SK-N-MC (cell line): ENCODE measurements around the gene PIK3R1.
"Not testable (repeated sequence)": the region's sequence is repeated elsewhere in the genome, so short reads cannot be mapped to it uniquely, and the experiment has no call there.

ENCODE experiments used
- DNase-seq: peaks from one replicate; pipeline ENCODE4 v3.0.0-alpha.2; 2011; ENCODE audit warnings: low read depth, low spot score
- H3K27ac ChIP-seq: fragments of 200-600 bp; sonication (generic); 2 replicates; pipeline ENCODE4 v1.5.1; 2016; ENCODE audit warnings: mixed run types
- H3K36me3 ChIP-seq: fragments of 200-600 bp; sonication (generic); 2 replicates; pipeline ENCODE4 v1.6.1; 2017; ENCODE audit warnings: antibody characterized with exemption, low read length, mixed read lengths; ENCODE audit not compliant: insufficient read depth
- H3K4me3 ChIP-seq: fragments of 200-600 bp; sonication (generic); 2 replicates; pipeline ENCODE4 v1.5.1; 2016
- H3K9ac ChIP-seq: fragments of 200-600 bp; sonication (generic); 2 replicates; pipeline ENCODE4 v1.8.0; 2017; ENCODE audit warnings: mixed run types, mixed read lengths; ENCODE audit not compliant: insufficient read length
- H3K9me3 ChIP-seq: fragments of 200-600 bp; sonication (generic); 2 replicates; pipeline ENCODE4 v1.6.1; 2017; ENCODE audit warnings: low read depth, mild to moderate bottlenecking, antibody characterized with exemption, low read length, moderate library complexity, mixed read lengths
- EZH2 ChIP-seq: fragments of 200-600 bp; sonication (generic); IDR thresholded peaks from one replicate; pipeline ENCODE4 v1.6.1; 2017; ENCODE audit warnings: antibody characterized with exemption
- FOXP2 ChIP-seq: optimal IDR thresholded peaks from 2 replicates; pipeline ENCODE3; 2011; ENCODE audit warnings: mild to moderate bottlenecking, moderate library complexity; ENCODE audit not compliant: insufficient read depth; ENCODE audit errors: extremely low read length, control extremely low read depth
- POLR2AphosphoS5 ChIP-seq: IDR thresholded peaks from 2 replicates; pipeline ENCODE4 v1.6.1; 2012; ENCODE audit warnings: mild to moderate bottlenecking, low read depth, low read length, borderline replicate concordance

PIK3R1 gene

GRCh38 chr5:68200288-68200687 lies 15.3 kb upstream of the PIK3R1 start:
- no peaks in the 10 kb centered on the region for H3K36me3 ChIP-seq
- DNase-seq = no peak
- H3K9ac ChIP-seq = no peak overlapping the region
- no peak overlapping the region for H3K4me3 ChIP-seq
- H3K27ac ChIP-seq = no peak overlapping the region
- TF ChIP-seq EZH2 (no peak), POLR2AphosphoS5 (no peak), FOXP2 (no peak)
- H3K9me3 ChIP-seq = no peaks in the 10 kb centered on the region

DNA sequence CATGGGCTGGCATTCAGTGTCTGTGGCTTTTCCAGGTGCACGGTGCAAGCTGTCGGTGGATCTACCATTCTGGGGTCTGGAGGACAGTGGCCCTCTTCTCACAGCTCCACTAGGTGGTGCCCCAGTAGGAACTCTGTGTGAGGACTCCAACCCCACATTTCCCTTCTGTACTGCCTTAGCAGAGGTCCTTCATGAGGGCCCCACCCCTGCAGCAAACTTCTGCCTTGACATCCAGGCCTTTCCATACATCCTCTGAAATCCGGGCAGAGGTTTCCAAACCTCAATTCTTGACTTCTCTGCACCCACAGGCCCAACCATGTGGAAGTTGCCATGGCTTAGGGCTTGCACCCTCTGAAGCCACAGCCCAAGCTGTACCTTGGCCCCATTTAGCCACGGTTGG lies 4.9 kb upstream of the PIK3R1 start:
- H3K9ac ChIP-seq, H3K27ac ChIP-seq, DNase-seq, H3K36me3 ChIP-seq, H3K4me3 ChIP-seq, H3K9me3 ChIP-seq: not testable (repeated sequence)

DNA sequence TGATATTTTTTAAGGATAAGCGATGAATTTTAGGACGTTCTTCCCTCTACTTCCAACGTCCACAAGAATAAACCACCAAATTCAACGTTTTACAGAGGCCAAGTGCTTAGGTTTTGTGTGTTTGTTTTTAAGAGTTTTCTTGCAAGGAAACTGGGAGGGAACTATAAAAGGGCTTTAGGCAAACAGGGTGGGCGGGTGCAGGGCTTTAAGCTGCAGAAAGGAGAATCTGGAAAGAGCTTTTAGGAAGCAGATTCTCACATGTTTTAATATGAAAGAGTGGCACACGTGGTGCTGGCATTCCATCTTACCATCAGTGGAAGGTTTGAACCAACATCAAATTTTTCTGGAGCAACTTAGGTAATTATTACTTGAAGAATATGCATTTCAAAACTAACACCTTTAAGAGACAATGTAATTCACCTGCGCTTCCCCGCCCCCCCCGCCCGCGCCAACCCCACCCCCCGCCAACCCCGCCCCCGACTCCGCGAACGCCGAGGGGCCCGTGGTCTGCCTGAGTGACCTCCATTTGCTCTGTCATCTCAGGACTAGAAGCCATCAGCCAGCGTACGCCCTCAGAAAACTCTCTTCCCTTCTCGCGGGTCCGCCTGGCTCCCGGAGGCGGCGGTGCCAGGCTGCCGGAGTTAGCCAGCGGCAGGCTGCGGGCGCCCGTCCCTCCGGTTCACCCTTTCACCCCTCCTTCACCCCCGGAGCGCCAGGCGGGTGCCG lies 911 bp upstream of the PIK3R1 start:
- peak overlapping the region; percentile 78 for H3K9ac ChIP-seq
- peak overlapping the region; percentile 83 for H3K4me3 ChIP-seq
- peaks cover 5% of the 10 kb centered on the region for H3K36me3 ChIP-seq
- no peaks in the 10 kb centered on the region; the same call in 1 of the 2 replicates for H3K9me3 ChIP-seq
- no peak for TF ChIP-seq EZH2
- H3K27ac ChIP-seq = peak overlapping the region; percentile 44; the same call in 1 of the 2 replicates
- DNase-seq = no peak

GRCh38 chr5:68215898-68216244 lies 315 bp downstream of the PIK3R1 start:
- H3K9me3 ChIP-seq = no peaks in the 10 kb centered on the region
- H3K9ac ChIP-seq = peak overlapping the region; percentile 73
- no peak for TF ChIP-seq POLR2AphosphoS5
- TF ChIP-seq EZH2 = no peak
- no peak for TF ChIP-seq FOXP2
- peak overlapping the region; percentile 40; the same call in 1 of the 2 replicates for H3K27ac ChIP-seq
- no peak for DNase-seq
- peak overlapping the region; percentile 83 for H3K4me3 ChIP-seq
- peaks cover 18% of the 10 kb centered on the region for H3K36me3 ChIP-seq

DNA sequence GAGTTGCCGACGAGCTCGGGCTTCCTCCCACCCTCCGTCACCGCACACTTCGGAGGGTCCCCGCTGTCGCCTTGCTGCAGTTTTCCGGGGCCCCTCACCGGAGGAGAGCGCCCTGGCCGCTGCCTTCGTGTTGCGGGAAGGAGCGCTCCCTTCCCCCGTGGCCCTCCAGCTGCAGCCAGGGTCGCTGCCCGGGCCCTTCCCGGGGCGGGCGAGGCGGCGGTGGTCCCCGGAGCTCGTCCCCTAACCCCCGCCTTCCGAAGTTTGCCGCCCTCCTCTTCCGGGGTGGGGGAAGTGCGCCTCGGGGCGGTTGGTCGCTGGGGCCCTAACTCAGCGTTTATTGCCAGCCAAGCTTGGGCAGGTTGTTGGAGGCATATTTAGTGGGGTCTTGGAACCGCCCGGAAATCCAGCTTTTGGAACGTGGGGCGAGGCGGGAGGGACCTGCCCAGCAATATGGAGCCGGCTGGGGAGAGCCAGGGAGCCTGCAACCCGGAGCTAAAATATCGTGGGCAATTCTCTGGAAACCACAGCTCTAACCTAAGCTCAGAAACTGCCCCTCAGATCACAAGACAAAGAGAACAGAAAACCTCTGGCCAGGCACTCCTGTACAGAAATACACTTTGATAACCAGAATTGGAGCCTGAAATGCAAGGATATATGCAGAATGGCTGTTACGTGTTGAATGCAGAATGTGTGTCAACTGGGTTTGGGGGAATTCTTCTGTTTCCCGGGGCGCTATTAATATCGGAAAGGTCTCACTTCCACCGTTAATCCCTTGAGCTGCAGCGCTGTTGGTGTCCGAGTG lies 890 bp downstream of the PIK3R1 start:
- H3K9ac ChIP-seq = peak overlapping the region; percentile 73
- peak; percentile 60 for TF ChIP-seq POLR2AphosphoS5
- TF ChIP-seq FOXP2 = no peak

GRCh38 chr5:68217047-68217355 lies 1.4 kb downstream of the PIK3R1 start:
- peak overlapping the region; percentile 40; the same call in 1 of the 2 replicates for H3K27ac ChIP-seq
- peak overlapping the region; percentile 83 for H3K4me3 ChIP-seq
- peak overlapping the region; percentile 73 for H3K9ac ChIP-seq
- no peaks in the 10 kb centered on the region for H3K9me3 ChIP-seq
- DNase-seq = no peak
- TF ChIP-seq FOXP2 (no peak), EZH2 (no peak)
- H3K36me3 ChIP-seq = peaks cover 22% of the 10 kb centered on the region

More for the DNA sequence above, 890 bp downstream of the PIK3R1 start:
- Histone ChIP-seq H3K4me3 (peak overlapping the region; percentile 83), H3K36me3 (peaks cover 22% of the 10 kb centered on the region), H3K27ac (peak overlapping the region; percentile 40; the same call in 1 of the 2 replicates), H3K9me3 (no peaks in the 10 kb centered on the region)
- no peak for DNase-seq

DNA sequence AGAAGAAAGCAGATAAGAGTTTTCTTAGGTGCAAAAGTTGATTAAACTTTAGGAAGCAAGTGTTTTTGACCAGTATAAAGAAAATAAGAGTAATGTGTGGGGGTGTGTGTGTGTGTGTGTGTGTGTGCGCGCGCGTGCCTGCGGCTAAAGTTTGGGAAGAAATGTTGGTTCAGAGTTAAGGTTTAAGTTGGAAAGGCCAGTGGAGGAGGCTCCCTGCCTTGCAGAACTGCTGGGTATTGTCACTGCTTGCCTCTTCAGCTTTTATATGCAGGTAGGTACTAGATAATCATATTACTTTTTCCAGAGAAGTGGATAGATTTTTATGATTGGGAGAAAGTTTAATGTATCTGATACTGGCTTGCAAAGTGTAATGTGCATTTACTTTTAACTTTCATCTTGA lies 2.0 kb downstream of the PIK3R1 start:
- peaks cover 22% of the 10 kb centered on the region for H3K36me3 ChIP-seq
- no peak for DNase-seq
- H3K9ac ChIP-seq = peak overlapping the region; percentile 73
- TF ChIP-seq EZH2 = no peak
- H3K9me3 ChIP-seq = no peaks in the 10 kb centered on the region
- H3K27ac ChIP-seq = no peak overlapping the region
- peak overlapping the region; percentile 83 for H3K4me3 ChIP-seq

- DNase-seq = no peak
- Histone ChIP-seq H3K36me3 (peaks cover 22% of the 10 kb centered on the region), H3K9ac (no peak overlapping the region), H3K27ac (no peak overlapping the region), H3K9me3 (no peaks in the 10 kb centered on the region), H3K4me3 (peak overlapping the region; percentile 83; the same call in 1 of the 2 replicates)
- TF ChIP-seq EZH2 (no peak), POLR2AphosphoS5 (no peak), FOXP2 (no peak)
These were observed 3.7 kb downstream of the PIK3R1 start for GRCh38 chr5:68219161-68219816.
